OCI-LY7 (cell line): Measurements from ENCODE around the gene FNBP1. TPM values are rescaled to one million over a fixed set of nuclear protein-coding genes. Genes with fewer than 3 reads are reported as not detected.

Experiments
- BruUV-seq: library from RNA; stranded (reverse); fragments of 400-500 nt; replicated peaks from 2 replicates; lab custom pipeline; 2021; lab: Mats Ljungman, UMichigan
- CTCF ChIA-PET: fragments of 300-600 bp; sonication (Branson Sonifier 250); formaldehyde crosslinking; loops from one replicate; lab custom pipeline; 2022; ENCODE audit warnings: antibody characterized with exemption; ENCODE audit not compliant: unreplicated experiment; lab: Charles Lee
- POLR2A ChIA-PET: fragments of 300-600 bp; sonication (Branson Sonifier 250); formaldehyde crosslinking; loops from one replicate; lab custom pipeline; 2022; ENCODE audit warnings: antibody characterized with exemption; lab: Charles Lee
- DNase-seq: peaks from one replicate; pipeline ENCODE4 v3.0.0-alpha.2; 2015; ENCODE audit warnings: low spot score
- H2AFZ ChIP-seq: fragments of 200-600 bp; sonication (generic), shearing (Covaris generic); 2 replicates; pipeline ENCODE4 v1.6.1; 2014; ENCODE audit warnings: mild to moderate bottlenecking, antibody characterized with exemption, low read length, moderate library complexity
- H3K27ac ChIP-seq: fragments of 200-600 bp; sonication (generic); 2 replicates; pipeline ENCODE4 v1.5.1; 2014; ENCODE audit warnings: mixed run types, low read depth, mild to moderate bottlenecking, moderate library complexity, low read length, inconsistent platforms; ENCODE audit not compliant: poor library complexity, severe bottlenecking
- H3K36me3 ChIP-seq: fragments of 200-600 bp; sonication (generic); 2 replicates; pipeline ENCODE4 v1.6.1; 2014; ENCODE audit warnings: mild to moderate bottlenecking, antibody characterized with exemption, low read length, moderate library complexity, mixed read lengths; ENCODE audit not compliant: insufficient read depth
- H3K4me1 ChIP-seq: fragments of 200-600 bp; sonication (generic); 2 replicates; pipeline ENCODE4 v1.5.1; 2014; ENCODE audit warnings: mild to moderate bottlenecking, low read length; ENCODE audit not compliant: insufficient read depth, poor library complexity, severe bottlenecking
- H3K4me2 ChIP-seq: fragments of 200-600 bp; sonication (generic); 2 replicates; pipeline ENCODE4 v1.6.1; 2014; ENCODE audit warnings: mild to moderate bottlenecking, low read length
- H3K4me3 ChIP-seq: fragments of 200-600 bp; sonication (generic); 2 replicates; pipeline ENCODE4 v1.5.1; 2014; ENCODE audit warnings: mild to moderate bottlenecking, low read depth, low read length; ENCODE audit not compliant: poor library complexity, severe bottlenecking
- H3K79me2 ChIP-seq: fragments of 200-600 bp; sonication (generic); 2 replicates; pipeline ENCODE4 v1.6.1; 2016; ENCODE audit warnings: low read depth, mild to moderate bottlenecking, low read length, moderate library complexity, mixed read lengths; ENCODE audit not compliant: insufficient read depth
- H3K9me2 ChIP-seq: fragments of 200-600 bp; sonication (generic); 2 replicates; pipeline ENCODE4 v1.6.1; 2016; ENCODE audit warnings: mild to moderate bottlenecking, low read length, mixed read lengths; ENCODE audit not compliant: insufficient read depth
- H3K9me3 ChIP-seq: fragments of 200-600 bp; sonication (generic); 2 replicates; pipeline ENCODE4 v1.6.1; 2014; ENCODE audit warnings: mild to moderate bottlenecking, mixed run types, low read length, mixed read lengths
- H4K20me1 ChIP-seq: fragments of 200-600 bp; sonication (generic); 2 replicates; pipeline ENCODE4 v1.6.1; 2014; ENCODE audit warnings: mild to moderate bottlenecking, antibody characterized with exemption, low read length, moderate library complexity, mixed read lengths; ENCODE audit not compliant: insufficient read depth
- CTCF ChIP-seq: fragments of 200-600 bp; sonication (generic); conservative IDR thresholded peaks from 2 replicates; pipeline ENCODE4 v1.5.1; 2014; ENCODE audit warnings: mild to moderate bottlenecking, antibody characterized with exemption, low read length, moderate library complexity, mixed read lengths
- EZH2phosphoT487 ChIP-seq: fragments of 200-600 bp; sonication (generic); IDR thresholded peaks from 2 replicates; pipeline ENCODE4 v1.6.1; 2018; ENCODE audit warnings: low read depth, borderline replicate concordance, mild to moderate bottlenecking, mixed run types, antibody characterized with exemption, low read length, moderate library complexity, mixed read lengths
- intact Hi-C: fragments of 100-400 bp; cut with micrococcal nuclease; formaldehyde crosslinking; loops from one replicate; pipeline ENCODE4 v1.10.0; 2022; ENCODE audit not compliant: unreplicated experiment
- total RNA-seq, 2 experiments: library from RNA; depleted of rRNA in 1 of 2; stranded (reverse); fragments of >200 nt in 1 of 2; shearing (Covaris generic) in 1 of 2; gene quantifications; 2 replicates each; pipeline ENCODE4 v1.2.3, GENCODE V29; 2014 to 2022

Gene FNBP1
- total RNA-seq, 2 experiments from 2014 or later, result 93.3 to 164 TPM

- ChIA-PET CTCF (no interaction called here), POLR2A (interaction anchor here (0.9 to 1.6 kb wide), 10 partner anchors 9 to 157 kb away, joined by 3 to 10 read pairs (median 4); partner anchors contain the start of gene GPR107)
- H3K4me3 ChIP-seq, result peak overlapping the region; percentile 94
- intact Hi-C loops, result loop anchor here (2.0 to 10.0 kb wide), 2 partner anchors 209 to 1359 kb away; partner anchors contain the start of genes C9orf78, SET and USP20
- peaks cover 46% of the 10 kb centered on the region for H3K4me1 ChIP-seq
- H3K4me2 ChIP-seq, result peak overlapping the region; percentile 94
- no peaks in the 10 kb centered on the region for H3K9me2 ChIP-seq
- no peaks in the 10 kb centered on the region for H3K9me3 ChIP-seq
- DNase-seq, result no peak
- BruUV-seq, result no TSS peak
- peaks cover 6% of the 10 kb centered on the region; the same call in 1 of the 2 replicates for H3K36me3 ChIP-seq
- no peaks in the 10 kb centered on the region; the same call in 1 of the 2 replicates for H4K20me1 ChIP-seq
- H3K79me2 ChIP-seq, result peaks cover 49% of the 10 kb centered on the region
- TF ChIP-seq EZH2phosphoT487 (no peak), CTCF (no peak)
- no peak overlapping the region for H2AFZ ChIP-seq
- peak overlapping the region; percentile 94 for H3K27ac ChIP-seq
Measured at GRCh38 chr9:130043654-130044623, 950 bp upstream of the FNBP1 start.

- POLR2A ChIA-PET, result interaction anchor here (0.5 to 1.3 kb wide), 6 partner anchors 9 to 217 kb away, joined by 3 to 5 read pairs (median 4); no protein-coding TSS in a partner anchor
- BruUV-seq, result no TSS peak
- no peak overlapping the region for H2AFZ ChIP-seq
Measured at GRCh38 chr9:130042406-130042884, 544 bp downstream of the FNBP1 start.

More at GRCh38 chr9:130042406-130042884, 544 bp downstream of the FNBP1 start:
- Histone ChIP-seq H3K79me2 (peaks cover 62% of the 10 kb centered on the region), H3K4me3 (peak overlapping the region; percentile 94), H4K20me1 (no peaks in the 10 kb centered on the region; the same call in 1 of the 2 replicates), H3K4me1 (peaks cover 58% of the 10 kb centered on the region), H3K9me3 (no peaks in the 10 kb centered on the region), H3K9me2 (no peaks in the 10 kb centered on the region), H3K4me2 (peak overlapping the region; percentile 96), H3K36me3 (peaks cover 6% of the 10 kb centered on the region; the same call in 1 of the 2 replicates), H3K27ac (peak overlapping the region; percentile 98)
- TF ChIP-seq EZH2phosphoT487, result no peak
- no peak for TF ChIP-seq CTCF
- CTCF ChIA-PET, result no interaction called here
- peak; percentile 42 for DNase-seq
- intact Hi-C loops, result loop anchor here (2.0 to 10.0 kb wide), 2 partner anchors 208 to 1358 kb away; partner anchors contain the start of genes C9orf78, SET and USP20
